Bronchial epithelial cell (primary cell): ENCODE results near the gene APOL6. TPM values are rescaled to one million over a fixed set of nuclear protein-coding genes. Genes with fewer than 3 reads are reported as not detected.
A peak's percentile ranks its signal among the peaks of the same experiment; 100 is the strongest.

Source experiments
- DNase-seq: peaks from one replicate; pipeline ENCODE4 v3.0.0-alpha.2; 2010; ENCODE audit warnings: low read depth
- FAIRE-seq: peaks from 2 replicates; lab custom pipeline; 2011; peaks lifted over from hg19 to GRCh38; lab: Jason Lieb, UNC
- H3K27me3 ChIP-seq: 2 replicates; pipeline ENCODE4 v1.5.1; 2011; ENCODE audit warnings: low read length; ENCODE audit not compliant: control insufficient read depth, insufficient read depth
- H3K36me3 ChIP-seq: 2 replicates; pipeline ENCODE4 v1.5.1; 2011; ENCODE audit warnings: low read length; ENCODE audit not compliant: control insufficient read depth, insufficient read depth
- H3K4me3 ChIP-seq: 2 replicates; pipeline ENCODE4 v1.5.1; 2011; ENCODE audit warnings: mild to moderate bottlenecking, low read depth, low read length, control low read depth
- CTCF ChIP-seq: IDR thresholded peaks from 2 replicates; pipeline ENCODE4 v1.5.1; 2011; ENCODE audit warnings: mild to moderate bottlenecking, moderate library complexity, low read length, control low read depth, inconsistent platforms; ENCODE audit not compliant: insufficient read depth, severe bottlenecking
- total RNA-seq: library from RNA; depleted of rRNA; stranded (reverse); fragments of >200 nt; gene quantifications from 2 replicates; pipeline ENCODE4 v1.2.1, GENCODE V29; 2014

Gene APOL6
- total RNA-seq, 1 donor from 2014 or later: 6.1 TPM

GRCh38 chr22:35643991-35644390, 4.3 kb upstream of the APOL6 start:
- H3K36me3 ChIP-seq: no peaks in the 10 kb centered on the region
- no peaks in the 10 kb centered on the region for H3K27me3 ChIP-seq
- H3K4me3 ChIP-seq: no peak overlapping the region
- TF ChIP-seq CTCF: no peak
- FAIRE-seq (peak; percentile 77), DNase-seq (peak; percentile 31)

- Histone ChIP-seq H3K36me3 (no peaks in the 10 kb centered on the region), H3K27me3 (no peaks in the 10 kb centered on the region), H3K4me3 (no peak overlapping the region)
- TF ChIP-seq CTCF: no peak
- DNase-seq (no peak), FAIRE-seq (no peak)
Observed at GRCh38 chr22:35645646-35646045, 2.6 kb upstream of the APOL6 start.

- no peak for TF ChIP-seq CTCF
- peak overlapping the region; percentile 49 for H3K4me3 ChIP-seq
- H3K27me3 ChIP-seq: no peaks in the 10 kb centered on the region
- FAIRE-seq (no peak), DNase-seq (no peak)
- no peaks in the 10 kb centered on the region for H3K36me3 ChIP-seq
Observed at GRCh38 chr22:35649026-35649553, 844 bp downstream of the APOL6 start.

- DNase-seq: no peak
- no peak for FAIRE-seq
- H3K36me3 ChIP-seq: no peaks in the 10 kb centered on the region
- no peak for TF ChIP-seq CTCF
- H3K27me3 ChIP-seq: no peaks in the 10 kb centered on the region
- no peak overlapping the region for H3K4me3 ChIP-seq
Observed at GRCh38 chr22:35649636-35650250, 1.5 kb downstream of the APOL6 start.

- no peaks in the 10 kb centered on the region for H3K27me3 ChIP-seq
- no peak for DNase-seq
- H3K4me3 ChIP-seq: no peak overlapping the region
- no peak for FAIRE-seq
- TF ChIP-seq CTCF: no peak
- no peaks in the 10 kb centered on the region for H3K36me3 ChIP-seq
Observed at GRCh38 chr22:35651085-35651484, 2.8 kb downstream of the APOL6 start.

- TF ChIP-seq CTCF: no peak
- Histone ChIP-seq H3K36me3 (peaks cover 3% of the 10 kb centered on the region), H3K27me3 (no peaks in the 10 kb centered on the region), H3K4me3 (no peak overlapping the region)
- FAIRE-seq (no peak), DNase-seq (no peak)
Observed at GRCh38 chr22:35653824-35654223, 5.6 kb downstream of the APOL6 start.
